ENCODE data around the gene GOLGA1. TPM values are rescaled to one million over a fixed set of nuclear protein-coding genes. Genes with fewer than 3 reads are reported as not detected.

GOLGA1 gene
- total and polyA plus RNA-seq, 10 of the 15 experiments (the other 5 are each of a cell fraction or from before 2014, with no cell fraction given): 2.9 to 14.1 (median 8.1) TPM

GRCh38 chr9:124941679-124942561, 1.0 kb upstream of the GOLGA1 start (continued):
- TF ChIP-seq NR2C2 (IDR thresholded peaks at IDR 0.05; ENCODE audit: borderline replicate concordance, control insufficient read depth, insufficient read length, low read depth): no peak
- no peak for TF ChIP-seq ELK1 (IDR thresholded peaks at IDR 0.05; ENCODE audit: low read depth, low read length)
- no peak for TF ChIP-seq E2F8 (IDR thresholded peaks at IDR 0.05; ENCODE audit: low read depth, partially characterized antibody)
- no peak for TF ChIP-seq PBX3 (IDR thresholded peaks at IDR 0.05; ENCODE audit: insufficient replicate concordance, low read depth, low read length)
- no peak for TF ChIP-seq BCL3 (IDR thresholded peaks at IDR 0.05; ENCODE audit: borderline replicate concordance, insufficient read depth, low read depth, low read length, poor library complexity, severe bottlenecking)
- TF ChIP-seq TAF1 (IDR thresholded peaks at IDR 0.05; ENCODE audit: borderline replicate concordance, low read depth, low read length): peak; percentile 39; the same call in 1 of the 2 replicates
- TF ChIP-seq EP300 (IDR thresholded peaks at IDR 0.05; ENCODE audit: borderline replicate concordance in 1 of 2, control insufficient read depth in 1 of 2, low read depth in 2 of 2, low read length in 2 of 2): no peak
- TF ChIP-seq ZNF384 (IDR thresholded peaks at IDR 0.05; ENCODE audit: borderline replicate concordance, low read depth, low read length): no peak
- TF ChIP-seq CTCF (IDR thresholded peaks at IDR 0.05 in 2 of 3, conservative IDR thresholded peaks at IDR 0.05 in 1 of 3; ENCODE audit: control insufficient read depth in 2 of 3, extremely low read depth in 1 of 3, insufficient read depth in 1 of 3, low read depth in 3 of 3, low read length in 3 of 3): no peak
- TF ChIP-seq NBN (IDR thresholded peaks at IDR 0.05): no peak
- TF ChIP-seq IKZF2 (IDR thresholded peaks at IDR 0.05): no peak
- TF ChIP-seq ZSCAN29 (IDR thresholded peaks at IDR 0.05): no peak
- no peak for TF ChIP-seq TARDBP (IDR thresholded peaks at IDR 0.05; ENCODE audit: borderline replicate concordance)
- TF ChIP-seq SUZ12 (IDR thresholded peaks at IDR 0.05; ENCODE audit: unreplicated experiment): no peak
- TF ChIP-seq IKZF1 (conservative IDR thresholded peaks at IDR 0.05): no peak
- no peak for TF ChIP-seq TBL1XR1 (IDR thresholded peaks at IDR 0.05; ENCODE audit: low read depth, low read length)
- no peak for TF ChIP-seq ZNF274 (IDR thresholded peaks at IDR 0.05; ENCODE audit: insufficient read depth, insufficient read length)
- no peak for TF ChIP-seq POLR2A (IDR thresholded peaks at IDR 0.05; ENCODE audit: low read depth, low read length)
- peak; percentile 34; the same call in 1 of the 2 replicates for TF ChIP-seq RUNX3 (IDR thresholded peaks at IDR 0.05; ENCODE audit: low read length)
- no peak; the same call in 1 of the 2 replicates for TF ChIP-seq MTA2 (IDR thresholded peaks at IDR 0.05; ENCODE audit: low read depth)
- no peak for TF ChIP-seq GABPA (IDR thresholded peaks at IDR 0.05; ENCODE audit: low read depth)
- TF ChIP-seq IRF4 (IDR thresholded peaks at IDR 0.05; ENCODE audit: low read depth, low read length): no peak
